Measurements from ENCODE around the gene LRP1.

GRCh38 chr12:57141249-57141648 lies 13.0 kb downstream of the LRP1 start:
- TF ChIP-seq, protein P1, sequence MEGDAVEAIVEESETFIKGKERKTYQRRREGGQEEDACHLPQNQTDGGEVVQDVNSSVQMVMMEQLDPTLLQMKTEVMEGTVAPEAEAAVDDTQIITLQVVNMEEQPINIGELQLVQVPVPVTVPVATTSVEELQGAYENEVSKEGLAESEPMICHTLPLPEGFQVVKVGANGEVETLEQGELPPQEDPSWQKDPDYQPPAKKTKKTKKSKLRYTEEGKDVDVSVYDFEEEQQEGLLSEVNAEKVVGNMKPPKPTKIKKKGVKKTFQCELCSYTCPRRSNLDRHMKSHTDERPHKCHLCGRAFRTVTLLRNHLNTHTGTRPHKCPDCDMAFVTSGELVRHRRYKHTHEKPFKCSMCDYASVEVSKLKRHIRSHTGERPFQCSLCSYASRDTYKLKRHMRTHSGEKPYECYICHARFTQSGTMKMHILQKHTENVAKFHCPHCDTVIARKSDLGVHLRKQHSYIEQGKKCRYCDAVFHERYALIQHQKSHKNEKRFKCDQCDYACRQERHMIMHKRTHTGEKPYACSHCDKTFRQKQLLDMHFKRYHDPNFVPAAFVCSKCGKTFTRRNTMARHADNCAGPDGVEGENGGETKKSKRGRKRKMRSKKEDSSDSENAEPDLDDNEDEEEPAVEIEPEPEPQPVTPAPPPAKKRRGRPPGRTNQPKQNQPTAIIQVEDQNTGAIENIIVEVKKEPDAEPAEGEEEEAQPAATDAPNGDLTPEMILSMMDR (conservative IDR thresholded peaks at IDR 0.05; ENCODE audit: low read depth, low read length), result no peak
- TF ChIP-seq EZH2phosphoT487 (IDR thresholded peaks at IDR 0.05; ENCODE audit: borderline replicate concordance, low read length), result no peak
- TF ChIP-seq EZH2 (IDR thresholded peaks at IDR 0.05; ENCODE audit: low read length, unreplicated experiment), result no peak
